GM18867 (cell line): ENCODE data around the gene AKAIN1.

Experiments
- ATAC-seq: cut with Tn5 transposase; IDR thresholded peaks from one replicate; pipeline ENCODE4 v1.9.1; 2021; ENCODE audit warnings: mild to moderate bottlenecking, moderate library complexity; ENCODE audit not compliant: unreplicated experiment

Gene AKAIN1

GRCh38 chr18:5097116-5097703 lies 99.8 kb downstream of the AKAIN1 start:
- no peak for ATAC-seq

- ATAC-seq: no peak
Observed at GRCh38 chr18:5095239-5095638, 101.8 kb downstream of the AKAIN1 start.

- ATAC-seq: no peak
Observed at GRCh38 chr18:5093902-5094301, 103.2 kb downstream of the AKAIN1 start.
